ENCODE measurements around the gene TUFT1. TPM values are rescaled to one million over a fixed set of nuclear protein-coding genes. Genes with fewer than 3 reads are reported as not detected.

Gene TUFT1
- total and polyA plus RNA-seq, 2 of the 13 experiments (the other 11 are each of a cell fraction or from before 2014, with no cell fraction given) = 6.4 to 7.3 TPM

DNA sequence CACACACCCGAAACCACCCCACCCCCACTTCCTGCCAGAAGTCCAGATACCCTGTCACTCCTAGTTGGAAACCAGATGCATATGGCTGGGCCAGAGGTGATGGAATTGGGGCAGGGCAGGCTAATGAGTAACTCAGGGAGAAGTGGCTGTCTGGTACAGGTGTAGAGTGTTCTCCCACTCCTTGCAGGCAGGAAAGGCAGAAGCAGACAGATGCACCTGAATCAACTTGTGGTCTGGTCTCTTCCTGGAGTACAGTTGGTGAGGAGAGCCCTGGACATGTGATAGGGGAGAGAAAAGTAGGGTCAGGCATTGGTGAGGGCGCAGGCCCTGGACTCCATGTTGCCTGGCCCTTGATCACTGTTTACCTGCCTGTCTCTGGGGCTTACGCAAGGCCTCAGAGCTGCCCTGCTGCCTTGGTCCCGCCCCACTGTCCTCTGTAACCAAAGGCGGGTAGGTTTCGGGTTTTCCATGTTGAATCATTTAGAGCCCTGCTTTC lies 26.4 kb upstream of the TUFT1 start (continued):
- TF ChIP-seq ZBTB8A (CRISPR knock-in tag; IDR thresholded peaks at IDR 0.05; ENCODE audit: borderline replicate concordance, low read depth) (no peak), CC2D1A (CRISPR knock-in tag; IDR thresholded peaks at IDR 0.05) (no peak), FOSL2 (CRISPR knock-in tag; IDR thresholded peaks at IDR 0.05) (0 out of 2 replicates have a peak, but pooled peaks have one; percentile 23), CEBPG (CRISPR knock-in tag; IDR thresholded peaks at IDR 0.05) (peak; percentile 95), MEIS2 (CRISPR knock-in tag; IDR thresholded peaks at IDR 0.05) (peak; percentile 77; the same call in 1 of the 2 replicates), GABPA (IDR thresholded peaks at IDR 0.05; ENCODE audit: low read depth, low read length) (no peak), GABPA (CRISPR knock-in tag; IDR thresholded peaks at IDR 0.05; ENCODE audit: low read depth) (peak; percentile 33; the same call in 1 of the 2 replicates), ZNF17 (CRISPR knock-in tag; IDR thresholded peaks at IDR 0.05) (no peak), ZNF839 (CRISPR knock-in tag; IDR thresholded peaks at IDR 0.05; ENCODE audit: borderline replicate concordance) (peak; percentile 54; the same call in 1 of the 2 replicates), ZMYM4 (CRISPR knock-in tag; IDR thresholded peaks at IDR 0.05) (peak; percentile 75), TBP (CRISPR knock-in tag; IDR thresholded peaks at IDR 0.05) (no peak), ZNF563 (CRISPR knock-in tag; IDR thresholded peaks at IDR 0.05) (peak; percentile 81), ZFP41 (CRISPR knock-in tag; IDR thresholded peaks at IDR 0.05; ENCODE audit: borderline replicate concordance) (no peak), FOXJ3 (CRISPR knock-in tag; IDR thresholded peaks at IDR 0.05; ENCODE audit: borderline replicate concordance) (peak; percentile 77; the same call in 1 of the 2 replicates), ZNF878 (CRISPR knock-in tag; IDR thresholded peaks at IDR 0.05) (no peak), SIX1 (CRISPR knock-in tag; IDR thresholded peaks at IDR 0.05; ENCODE audit: borderline replicate concordance) (peak; percentile 32; the same call in 1 of the 2 replicates), ZNF790 (CRISPR knock-in tag; IDR thresholded peaks at IDR 0.05; ENCODE audit: borderline replicate concordance) (no peak), ATF6 (CRISPR knock-in tag; conservative IDR thresholded peaks at IDR 0.05) (no peak), RCOR2 (CRISPR knock-in tag; IDR thresholded peaks at IDR 0.05) (peak; percentile 11; the same call in 1 of the 2 replicates), ZNF160 (CRISPR knock-in tag; IDR thresholded peaks at IDR 0.05) (no peak), MIER2 (CRISPR knock-in tag; IDR thresholded peaks at IDR 0.05) (peak; percentile 54; the same call in 1 of the 2 replicates)
- TF ChIP-seq, protein P1, sequence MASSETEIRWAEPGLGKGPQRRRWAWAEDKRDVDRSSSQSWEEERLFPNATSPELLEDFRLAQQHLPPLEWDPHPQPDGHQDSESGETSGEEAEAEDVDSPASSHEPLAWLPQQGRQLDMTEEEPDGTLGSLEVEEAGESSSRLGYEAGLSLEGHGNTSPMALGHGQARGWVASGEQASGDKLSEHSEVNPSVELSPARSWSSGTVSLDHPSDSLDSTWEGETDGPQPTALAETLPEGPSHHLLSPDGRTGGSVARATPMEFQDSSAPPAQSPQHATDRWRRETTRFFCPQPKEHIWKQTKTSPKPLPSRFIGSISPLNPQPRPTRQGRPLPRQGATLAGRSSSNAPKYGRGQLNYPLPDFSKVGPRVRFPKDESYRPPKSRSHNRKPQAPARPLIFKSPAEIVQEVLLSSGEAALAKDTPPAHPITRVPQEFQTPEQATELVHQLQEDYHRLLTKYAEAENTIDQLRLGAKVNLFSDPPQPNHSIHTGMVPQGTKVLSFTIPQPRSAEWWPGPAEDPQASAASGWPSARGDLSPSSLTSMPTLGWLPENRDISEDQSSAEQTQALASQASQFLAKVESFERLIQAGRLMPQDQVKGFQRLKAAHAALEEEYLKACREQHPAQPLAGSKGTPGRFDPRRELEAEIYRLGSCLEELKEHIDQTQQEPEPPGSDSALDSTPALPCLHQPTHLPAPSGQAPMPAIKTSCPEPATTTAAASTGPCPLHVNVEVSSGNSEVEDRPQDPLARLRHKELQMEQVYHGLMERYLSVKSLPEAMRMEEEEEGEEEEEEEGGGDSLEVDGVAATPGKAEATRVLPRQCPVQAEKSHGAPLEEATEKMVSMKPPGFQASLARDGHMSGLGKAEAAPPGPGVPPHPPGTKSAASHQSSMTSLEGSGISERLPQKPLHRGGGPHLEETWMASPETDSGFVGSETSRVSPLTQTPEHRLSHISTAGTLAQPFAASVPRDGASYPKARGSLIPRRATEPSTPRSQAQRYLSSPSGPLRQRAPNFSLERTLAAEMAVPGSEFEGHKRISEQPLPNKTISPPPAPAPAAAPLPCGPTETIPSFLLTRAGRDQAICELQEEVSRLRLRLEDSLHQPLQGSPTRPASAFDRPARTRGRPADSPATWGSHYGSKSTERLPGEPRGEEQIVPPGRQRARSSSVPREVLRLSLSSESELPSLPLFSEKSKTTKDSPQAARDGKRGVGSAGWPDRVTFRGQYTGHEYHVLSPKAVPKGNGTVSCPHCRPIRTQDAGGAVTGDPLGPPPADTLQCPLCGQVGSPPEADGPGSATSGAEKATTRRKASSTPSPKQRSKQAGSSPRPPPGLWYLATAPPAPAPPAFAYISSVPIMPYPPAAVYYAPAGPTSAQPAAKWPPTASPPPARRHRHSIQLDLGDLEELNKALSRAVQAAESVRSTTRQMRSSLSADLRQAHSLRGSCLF (CRISPR knock-in tag; IDR thresholded peaks at IDR 0.05; ENCODE audit: borderline replicate concordance) = no peak
- TF ChIP-seq, protein P2, sequence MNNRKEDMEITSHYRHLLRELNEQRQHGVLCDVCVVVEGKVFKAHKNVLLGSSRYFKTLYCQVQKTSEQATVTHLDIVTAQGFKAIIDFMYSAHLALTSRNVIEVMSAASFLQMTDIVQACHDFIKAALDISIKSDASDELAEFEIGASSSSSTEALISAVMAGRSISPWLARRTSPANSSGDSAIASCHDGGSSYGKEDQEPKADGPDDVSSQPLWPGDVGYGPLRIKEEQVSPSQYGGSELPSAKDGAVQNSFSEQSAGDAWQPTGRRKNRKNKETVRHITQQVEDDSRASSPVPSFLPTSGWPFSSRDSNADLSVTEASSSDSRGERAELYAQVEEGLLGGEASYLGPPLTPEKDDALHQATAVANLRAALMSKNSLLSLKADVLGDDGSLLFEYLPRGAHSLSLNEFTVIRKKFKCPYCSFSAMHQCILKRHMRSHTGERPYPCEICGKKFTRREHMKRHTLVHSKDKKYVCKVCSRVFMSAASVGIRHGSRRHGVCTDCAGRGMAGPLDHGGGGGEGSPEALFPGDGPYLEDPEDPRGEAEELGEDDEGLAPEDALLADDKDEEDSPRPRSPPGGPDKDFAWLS (CRISPR knock-in tag; IDR thresholded peaks at IDR 0.05; ENCODE audit: borderline replicate concordance) = no peak
